Measurements from ENCODE around the gene LNPEP. TPM values are rescaled to one million over a fixed set of nuclear protein-coding genes. Genes with fewer than 3 reads are reported as not detected.

LNPEP gene
- total and polyA plus RNA-seq, 2 of the 4 experiments (the other 2 are of a cell fraction) = 3.6 to 27.4 TPM

GRCh38 chr5:96952974-96953730, 17.3 kb downstream of the LNPEP start:
- no CpG with 5 or more reads among the region's 7 CpGs for WGBS, 2 experiments (ENCODE audit: extremely low coverage in 2 of 2, insufficient read length in 1 of 2)
- dilution Hi-C loops (cut with HindIII; ENCODE audit: low sequenced_read_pairs, unreplicated experiment) = no loop called here
- no peak overlapping the region for H3K4ac ChIP-seq (ENCODE audit: low read depth, low read length)

More at GRCh38 chr5:96952974-96953730, 17.3 kb downstream of the LNPEP start:
- H2AK5ac ChIP-seq (ENCODE audit: low read depth, low read length) = no peak overlapping the region
- H4K5ac ChIP-seq (ENCODE audit: low read depth, low read length) = no peak overlapping the region
- H2AK9ac ChIP-seq (replicated peaks; ENCODE audit: low read depth, low read length, poor library complexity) = no peak overlapping the region
- no peak overlapping the region for H3K9ac ChIP-seq (ENCODE audit: low read depth, low read length)
- no peak overlapping the region for H3K18ac ChIP-seq (ENCODE audit: low read depth, low read length)
- H3K4me2 ChIP-seq (ENCODE audit: low read depth, low read length) = no peak overlapping the region
- H3K56ac ChIP-seq (ENCODE audit: extremely low read depth, insufficient read depth, low read length) = no peak overlapping the region
- H2BK120ac ChIP-seq (ENCODE audit: low read depth, low read length) = no peak overlapping the region
- no peaks in the 10 kb centered on the region; the same call in 1 of the 2 replicates for H4K20me1 ChIP-seq (ENCODE audit: insufficient read depth, low read length)
- H3K79me1 ChIP-seq (ENCODE audit: low read depth in 1 of 2, low read length in 2 of 2) = peaks cover 12 to 27% of the 10 kb centered on the region in 2 experiments; a peak in 3 of 4 replicates
- H2AFZ ChIP-seq (replicated peaks; ENCODE audit: low read length, poor library complexity) = no peak overlapping the region
- H4K8ac ChIP-seq (ENCODE audit: low read depth in 2 of 2, low read length in 2 of 2) = no peak overlapping the region
- H3K14ac ChIP-seq (replicated peaks; ENCODE audit: low read depth, low read length) = no peak overlapping the region
- H3K4me3 ChIP-seq (ENCODE audit: insufficient read depth, low read depth, low read length) = no peak overlapping the region
- ATAC-seq (ENCODE audit: low read depth) (no peak), DNase-seq (no peak)
- no peak overlapping the region for H4K91ac ChIP-seq (ENCODE audit: insufficient read depth, low read depth, low read length)
- H2BK5ac ChIP-seq (ENCODE audit: low read depth, low read length, poor library complexity, severe bottlenecking) = no peak overlapping the region
- no peaks in the 10 kb centered on the region for H3K27me3 ChIP-seq (ENCODE audit: control insufficient read depth, insufficient read depth, low read length)
- intact Hi-C loops (cut with micrococcal nuclease) = no loop called here
- H2BK15ac ChIP-seq (ENCODE audit: low read depth, low read length) = no peak overlapping the region
- H3K36me3 ChIP-seq (ENCODE audit: control insufficient read depth, insufficient read depth, low read length) = peaks cover 1% of the 10 kb centered on the region; the same call in 1 of the 2 replicates
- BruUV-seq (replicated peaks) = no TSS peak
- H3K4me1 ChIP-seq (ENCODE audit: control insufficient read depth, insufficient read depth, low read length) = no peaks in the 10 kb centered on the region
- POLR2A ChIA-PET (ENCODE audit: unreplicated experiment) = no interaction called here
- H3K27ac ChIP-seq (ENCODE audit: insufficient read depth, low read length) = no peak overlapping the region
- TF ChIP-seq MAFK (IDR thresholded peaks at IDR 0.05; ENCODE audit: low read depth, low read length) = no peak
- no peak for TF ChIP-seq BHLHE40 (IDR thresholded peaks at IDR 0.05; ENCODE audit: low read depth, low read length)
- no peak for TF ChIP-seq CTCF (conservative IDR thresholded peaks at IDR 0.05; ENCODE audit: low read depth, low read length)
- H3K9me1 ChIP-seq (ENCODE audit: insufficient read depth, low read length) = no peaks in the 10 kb centered on the region
- no peak overlapping the region for H2BK20ac ChIP-seq (ENCODE audit: low read depth, low read length)
- CTCF ChIA-PET = interaction anchor here (0.7 kb wide), 1 partner anchor 1515 kb away, joined by 4 read pairs; no protein-coding TSS in a partner anchor
- H3K9me3 ChIP-seq (ENCODE audit: control insufficient read depth, insufficient read depth, low read length) = no peaks in the 10 kb centered on the region
- H3K23ac ChIP-seq (ENCODE audit: low read depth, low read length) = no peak overlapping the region
- in situ Hi-C loops (cut with MboI; ENCODE audit: low sequenced_read_pairs) = no loop called here
